ENCODE measurements around the gene UBTF.

- no peak for TF ChIP-seq CTCF (IDR thresholded peaks at IDR 0.05)
- TF ChIP-seq POLR2A (IDR thresholded peaks at IDR 0.05) = no peak
Observed at GRCh38 chr17:44207319-44207718, 12.2 kb downstream of the UBTF start.
